HepG2 (cell line): ENCODE measurements around the gene WDR48. TPM values are rescaled to one million over a fixed set of nuclear protein-coding genes. Genes with fewer than 3 reads are reported as not detected.

Experiments used
- BHLHE40 ChIP-seq: IDR thresholded peaks from 2 replicates; pipeline ENCODE4 v1.6.1; 2011; ENCODE audit warnings: low read length, improper control_type of control experiment
- BRCA1 ChIP-seq: sonication (generic); formaldehyde crosslinking; IDR thresholded peaks from 2 replicates; pipeline ENCODE4 v1.4.0; 2020; ENCODE audit warnings: missing genetic modification reagents
- CAMTA2 ChIP-seq: sonication (generic); formaldehyde crosslinking; IDR thresholded peaks from 2 replicates; pipeline ENCODE4 v1.4.0; 2020; ENCODE audit warnings: mild to moderate bottlenecking, missing genetic modification reagents, borderline replicate concordance
- CEBPG ChIP-seq: IDR thresholded peaks from 2 replicates; pipeline ENCODE4 v1.6.1; 2016
- IKZF4 ChIP-seq: sonication (generic); formaldehyde crosslinking; IDR thresholded peaks from 2 replicates; pipeline ENCODE4 v1.5.1; 2020; ENCODE audit warnings: borderline replicate concordance, mild to moderate bottlenecking, low read depth, missing genetic modification reagents; ENCODE audit errors: not compliant biosample characterization
- MTA3 ChIP-seq: sonication (generic); formaldehyde crosslinking; IDR thresholded peaks from 2 replicates; pipeline ENCODE4 v1.4.0; 2020; ENCODE audit warnings: missing genetic modification reagents
- SMC3 ChIP-seq: IDR thresholded peaks from 2 replicates; pipeline ENCODE4 v1.6.1; 2011; ENCODE audit warnings: low read length, improper control_type of control experiment
- TEAD3 ChIP-seq: optimal IDR thresholded peaks from 2 replicates; pipeline ENCODE3; 2016; ENCODE audit warnings: borderline replicate concordance
- ZC3H4 ChIP-seq: sonication (generic); formaldehyde crosslinking; IDR thresholded peaks from 2 replicates; pipeline ENCODE4 v1.4.0; 2020; ENCODE audit warnings: missing genetic modification reagents, borderline replicate concordance
- ZFP41 ChIP-seq: sonication (generic); formaldehyde crosslinking; IDR thresholded peaks from 2 replicates; pipeline ENCODE4 v1.4.0; 2020; ENCODE audit warnings: mild to moderate bottlenecking, missing genetic modification reagents, borderline replicate concordance
- ZNF296 ChIP-seq: sonication (generic); formaldehyde crosslinking; conservative IDR thresholded peaks from 2 replicates; pipeline ENCODE4 v1.5.0; 2020; ENCODE audit warnings: mild to moderate bottlenecking, missing genetic modification reagents
- ZNF430 ChIP-seq: sonication (generic); formaldehyde crosslinking; IDR thresholded peaks from 2 replicates; pipeline ENCODE4 v1.9.0; 2021; ENCODE audit warnings: mild to moderate bottlenecking, missing genetic modification reagents
- ZNF513 ChIP-seq: sonication (generic); formaldehyde crosslinking; conservative IDR thresholded peaks from 2 replicates; pipeline ENCODE4 v1.5.0; 2020; ENCODE audit warnings: missing genetic modification reagents
- ZNF574 ChIP-seq: sonication (generic); formaldehyde crosslinking; IDR thresholded peaks from 2 replicates; pipeline ENCODE4 v1.4.0; 2020; ENCODE audit warnings: missing genetic modification reagents
- ZNF619 ChIP-seq: sonication (generic); formaldehyde crosslinking; IDR thresholded peaks from 2 replicates; pipeline ENCODE4 v1.4.0; 2020; ENCODE audit warnings: mild to moderate bottlenecking, missing genetic modification reagents
- ZNF646 ChIP-seq: sonication (generic); formaldehyde crosslinking; IDR thresholded peaks from 2 replicates; pipeline ENCODE4 v1.9.0; 2021; ENCODE audit warnings: mild to moderate bottlenecking, missing genetic modification reagents
- ZNF75D ChIP-seq: sonication (generic); formaldehyde crosslinking; IDR thresholded peaks from 2 replicates; pipeline ENCODE4 v1.8.1; 2023; ENCODE audit warnings: missing genetic modification reagents, mild to moderate bottlenecking, borderline replicate concordance
- ZNF775 ChIP-seq: sonication (generic); formaldehyde crosslinking; IDR thresholded peaks from 2 replicates; pipeline ENCODE4 v1.4.0; 2020; ENCODE audit warnings: missing genetic modification reagents, mild to moderate bottlenecking, moderate library complexity, borderline replicate concordance
- polyA plus RNA-seq, 8 experiments: library from polyadenylated mRNA; depleted of rRNA in 3 of 8; stranded (reverse) in 7 of 8; unstranded in 1 of 8; fragments of >200 nt; fragmentation: Illumina TruSeq in 4 of 8; extraction: Trizol in 4 of 8; gene quantifications; 2 replicates each; pipeline versions ENCODE4 v1.2.1 to v1.2.3, GENCODE V29; 2011 to 2016; ENCODE audit warnings: low read depth in 4 of 8, missing spikeins in 1 of 8, mixed read lengths in 1 of 8; ENCODE audit not compliant: insufficient read depth in 1 of 8
- total RNA-seq, 5 experiments: library from RNA; depleted of rRNA; stranded (reverse); fragments of >200 nt; fragmentation: Illumina TruSeq; extraction: Trizol; gene quantifications; 2 replicates each; pipeline ENCODE4 v1.2.3, GENCODE V29; 2016; ENCODE audit warnings: low read depth in 1 of 5
- TF ChIP-seq, protein P1 (sequence below): fragments of 450-650 bp; IDR thresholded peaks from 2 replicates; pipeline ENCODE4 v1.6.1; 2016

Gene WDR48
- total and polyA plus RNA-seq, 2 of the 13 experiments (the other 11 are each of a cell fraction or from before 2014, with no cell fraction given), result 29.2 to 31.2 TPM

DNA sequence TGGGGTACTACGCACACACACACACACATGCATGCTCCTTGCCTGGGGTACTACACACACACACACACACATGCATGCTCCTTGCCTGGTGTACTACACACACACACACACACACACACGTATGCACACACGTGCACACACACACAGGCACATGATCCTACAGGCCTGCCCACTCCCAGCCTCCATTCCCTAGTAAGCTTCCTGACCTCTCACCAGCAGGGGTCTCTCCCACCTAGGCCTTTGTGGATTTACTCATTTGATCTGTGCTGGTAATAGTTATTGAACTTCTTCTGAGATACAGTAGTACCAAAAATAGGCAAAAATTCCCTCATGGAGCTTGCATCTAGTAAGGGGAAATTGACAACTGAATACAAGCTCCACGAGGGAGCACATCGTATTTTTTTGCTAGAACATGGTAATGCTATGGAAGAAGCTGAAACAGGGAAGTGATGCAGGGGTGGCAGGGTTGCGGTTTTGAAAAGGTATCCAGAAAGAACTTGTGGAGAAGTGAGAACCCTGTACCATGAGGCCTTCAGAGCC is 74.8 kb downstream of the WDR48 start (continued):
- TF ChIP-seq ZNF646 (CRISPR knock-in tag), result peak; percentile 88
- TF ChIP-seq ZNF574 (CRISPR knock-in tag), result no peak
- TF ChIP-seq BRCA1 (CRISPR knock-in tag), result no peak
- TF ChIP-seq IKZF4 (CRISPR knock-in tag), result no peak
- no peak for TF ChIP-seq ZC3H4
- TF ChIP-seq TEAD3 (CRISPR knock-in tag), result peak; percentile 29
- no peak for TF ChIP-seq ZNF619 (CRISPR knock-in tag)
- no peak for TF ChIP-seq MTA3 (CRISPR knock-in tag)
- TF ChIP-seq ZNF75D, result no peak
- TF ChIP-seq CAMTA2, result no peak
- TF ChIP-seq BHLHE40, result peak; percentile 73
- no peak for TF ChIP-seq ZNF430 (CRISPR knock-in tag)
- TF ChIP-seq SMC3, result peak; percentile 84
- no peak for TF ChIP-seq ZNF513 (CRISPR knock-in tag)
- TF ChIP-seq ZNF296 (CRISPR knock-in tag), result no peak
- no peak for TF ChIP-seq CEBPG (CRISPR knock-in tag)
- TF ChIP-seq, protein P1, sequence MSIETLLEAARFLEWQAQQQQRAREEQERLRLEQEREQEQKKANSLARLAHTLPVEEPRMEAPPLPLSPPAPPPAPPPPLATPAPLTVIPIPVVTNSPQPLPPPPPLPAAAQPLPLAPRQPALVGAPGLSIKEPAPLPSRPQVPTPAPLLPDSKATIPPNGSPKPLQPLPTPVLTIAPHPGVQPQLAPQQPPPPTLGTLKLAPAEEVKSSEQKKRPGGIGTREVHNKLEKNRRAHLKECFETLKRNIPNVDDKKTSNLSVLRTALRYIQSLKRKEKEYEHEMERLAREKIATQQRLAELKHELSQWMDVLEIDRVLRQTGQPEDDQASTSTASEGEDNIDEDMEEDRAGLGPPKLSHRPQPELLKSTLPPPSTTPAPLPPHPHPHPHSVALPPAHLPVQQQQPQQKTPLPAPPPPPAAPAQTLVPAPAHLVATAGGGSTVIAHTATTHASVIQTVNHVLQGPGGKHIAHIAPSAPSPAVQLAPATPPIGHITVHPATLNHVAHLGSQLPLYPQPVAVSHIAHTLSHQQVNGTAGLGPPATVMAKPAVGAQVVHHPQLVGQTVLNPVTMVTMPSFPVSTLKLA, result peak; percentile 77
- TF ChIP-seq ZFP41, result no peak
- TF ChIP-seq ZNF775 (CRISPR knock-in tag), result no peak
